ENCODE measurements around the gene TMEM269. TPM values are rescaled to one million over a fixed set of nuclear protein-coding genes. Genes with fewer than 3 reads are reported as not detected.

The TMEM269 gene
- total and polyA plus RNA-seq, 10 of the 15 experiments (the other 5 are each of a cell fraction or from before 2014, with no cell fraction given) = 0.02 to 0.26 (median 0.06) TPM; not detected in 2

GRCh38 chr1:42807056-42807668 is 22.4 kb downstream of the TMEM269 start:
- in situ Hi-C loops (cut with MboI) = no loop called here
- Histone ChIP-seq H3K9me3 (replicated peaks; ENCODE audit: control insufficient read depth, insufficient read depth, low read length) (no peaks in the 10 kb centered on the region), H4K20me1 (ENCODE audit: control insufficient read depth, insufficient read depth) (no peaks in the 10 kb centered on the region), H3K9ac (ENCODE audit: control insufficient read depth, insufficient read depth, low read length) (no peak overlapping the region), H2AFZ (ENCODE audit: control insufficient read depth, low read depth, low read length) (no peak overlapping the region), H3K4me1 (ENCODE audit: control insufficient read depth, insufficient read depth, low read length) (no peaks in the 10 kb centered on the region), H3K79me2 (ENCODE audit: control insufficient read depth, insufficient read depth, low read length) (no peaks in the 10 kb centered on the region), H3K36me3 (ENCODE audit: control insufficient read depth in 2 of 2, insufficient read depth in 2 of 2, low read length in 1 of 2) (no peaks in the 10 kb centered on the region), H3K4me3 (no peak overlapping the region), H3K27me3 (replicated peaks in 1 of 2; ENCODE audit: control insufficient read depth in 2 of 2, insufficient read depth in 2 of 2, low read length in 1 of 2) (no peaks in the 10 kb centered on the region), H3K27ac (ENCODE audit: control insufficient read depth, insufficient read depth) (no peak overlapping the region), H3K4me2 (ENCODE audit: control insufficient read depth, insufficient read depth) (no peak overlapping the region)
- ChIA-PET CTCF (interaction anchor here (0.9 to 1.6 kb wide), 3 partner anchors 10 to 28 kb away, joined by 3 to 6 read pairs (median 4); partner anchors contain the start of genes ERMAP and SVBP), RAD21 (ENCODE audit: unreplicated experiment) (interaction anchor here (0.6 kb wide), 1 partner anchor 750 kb away, joined by 3 read pairs; no protein-coding TSS in a partner anchor), SMC1A (ENCODE audit: uncharacterized antibody, unreplicated experiment) (interaction anchor here (0.8 to 1.4 kb wide), 4 partner anchors 21 to 106 kb away, joined by 3 to 5 read pairs (median 3); no protein-coding TSS in a partner anchor), POLR2A (no interaction called here)
- FAIRE-seq = no peak
- intact Hi-C loops (cut with micrococcal nuclease; ENCODE audit: unreplicated experiment) = no loop called here
- DNase-seq (ENCODE audit: low read depth, low spot score) = no peak
- no peak for ATAC-seq
- BruUV-seq (replicated peaks) = no TSS peak
- TF ChIP-seq RFX5 (IDR thresholded peaks at IDR 0.05; ENCODE audit: low read depth, low read length) (no peak), LARP7 (IDR thresholded peaks at IDR 0.05) (no peak), WRNIP1 (IDR thresholded peaks at IDR 0.05; ENCODE audit: borderline replicate concordance, low read depth, low read length) (no peak), ZNF592 (IDR thresholded peaks at IDR 0.05) (no peak), PBX3 (IDR thresholded peaks at IDR 0.05; ENCODE audit: insufficient replicate concordance, low read depth, low read length) (no peak), SMAD5 (IDR thresholded peaks at IDR 0.05; ENCODE audit: low read depth) (no peak), FOS (IDR thresholded peaks at IDR 0.05; ENCODE audit: borderline replicate concordance, extremely low read depth, insufficient read length) (no peak), MTA3 (IDR thresholded peaks at IDR 0.05; ENCODE audit: borderline replicate concordance, low read length) (no peak), SMARCA5 (IDR thresholded peaks at IDR 0.05) (no peak), NFYA (IDR thresholded peaks at IDR 0.05; ENCODE audit: borderline replicate concordance, low read depth, low read length) (no peak), TAF1 (IDR thresholded peaks at IDR 0.05; ENCODE audit: borderline replicate concordance, low read depth, low read length) (no peak), RBBP5 (conservative IDR thresholded peaks at IDR 0.05) (no peak), ZBTB4 (CRISPR knock-in tag; IDR thresholded peaks at IDR 0.05) (no peak), TCF7 (IDR thresholded peaks at IDR 0.05; ENCODE audit: borderline replicate concordance) (no peak)
- TF ChIP-seq, protein P1, sequence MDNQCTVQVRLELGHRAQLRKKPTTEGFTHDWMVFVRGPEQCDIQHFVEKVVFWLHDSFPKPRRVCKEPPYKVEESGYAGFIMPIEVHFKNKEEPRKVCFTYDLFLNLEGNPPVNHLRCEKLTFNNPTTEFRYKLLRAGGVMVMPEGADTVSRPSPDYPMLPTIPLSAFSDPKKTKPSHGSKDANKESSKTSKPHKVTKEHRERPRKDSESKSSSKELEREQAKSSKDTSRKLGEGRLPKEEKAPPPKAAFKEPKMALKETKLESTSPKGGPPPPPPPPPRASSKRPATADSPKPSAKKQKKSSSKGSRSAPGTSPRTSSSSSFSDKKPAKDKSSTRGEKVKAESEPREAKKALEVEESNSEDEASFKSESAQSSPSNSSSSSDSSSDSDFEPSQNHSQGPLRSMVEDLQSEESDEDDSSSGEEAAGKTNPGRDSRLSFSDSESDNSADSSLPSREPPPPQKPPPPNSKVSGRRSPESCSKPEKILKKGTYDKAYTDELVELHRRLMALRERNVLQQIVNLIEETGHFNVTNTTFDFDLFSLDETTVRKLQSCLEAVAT (IDR thresholded peaks at IDR 0.05) = no peak

Measured in GM12878 (cell line).